ENCODE measurements around the gene SEC23B. TPM values are rescaled to one million over a fixed set of nuclear protein-coding genes. Genes with fewer than 3 reads are reported as not detected.
"Not testable (repeated sequence)": the region's sequence is repeated elsewhere in the genome, so short reads cannot be mapped to it uniquely, and the experiment has no call there.

SEC23B gene
- total RNA-seq, 6 donors from 2014 or later: 21.3 to 74.3 (median 64.2) TPM

DNA sequence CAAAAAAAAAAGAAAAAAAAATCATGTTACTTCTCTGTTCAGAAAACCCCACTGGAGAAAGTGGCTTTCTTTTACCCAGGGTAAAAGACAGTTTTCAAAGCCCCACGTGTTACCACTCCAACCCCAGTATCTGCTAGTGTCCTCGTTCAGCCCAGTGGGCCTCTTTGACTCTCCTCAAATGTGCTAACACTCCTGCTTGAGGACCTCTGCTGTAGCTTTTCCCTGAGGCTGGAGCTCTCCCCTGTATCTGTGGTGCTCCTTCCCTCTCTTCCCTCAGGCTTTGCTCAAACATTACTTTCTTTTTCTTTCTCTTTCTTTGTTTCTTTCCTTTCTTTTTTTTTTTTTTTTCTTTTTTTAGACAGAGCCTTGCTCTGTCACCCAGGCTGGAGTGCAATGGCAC is 15.3 kb downstream of the SEC23B start:
- WGBS, 2 donors: 70 to 84% methylated on average over 2 of the region's 2 CpGs
- DNase-seq (no peak), ATAC-seq (ENCODE audit: low FRiP score in 2 of 2) (no peak)
- Histone ChIP-seq H3K27ac (no peak overlapping the region), H3K36me3 (peaks cover 23 to 58% (median 45%) of the 10 kb centered on the region in 4 donors), H3K9me3 (no peaks in the 10 kb centered on the region), H3K27me3 (no peaks in the 10 kb centered on the region), H3K4me1 (no peaks in the 10 kb centered on the region), H3K4me3 (no peak overlapping the region)
- TF ChIP-seq, protein P1, sequence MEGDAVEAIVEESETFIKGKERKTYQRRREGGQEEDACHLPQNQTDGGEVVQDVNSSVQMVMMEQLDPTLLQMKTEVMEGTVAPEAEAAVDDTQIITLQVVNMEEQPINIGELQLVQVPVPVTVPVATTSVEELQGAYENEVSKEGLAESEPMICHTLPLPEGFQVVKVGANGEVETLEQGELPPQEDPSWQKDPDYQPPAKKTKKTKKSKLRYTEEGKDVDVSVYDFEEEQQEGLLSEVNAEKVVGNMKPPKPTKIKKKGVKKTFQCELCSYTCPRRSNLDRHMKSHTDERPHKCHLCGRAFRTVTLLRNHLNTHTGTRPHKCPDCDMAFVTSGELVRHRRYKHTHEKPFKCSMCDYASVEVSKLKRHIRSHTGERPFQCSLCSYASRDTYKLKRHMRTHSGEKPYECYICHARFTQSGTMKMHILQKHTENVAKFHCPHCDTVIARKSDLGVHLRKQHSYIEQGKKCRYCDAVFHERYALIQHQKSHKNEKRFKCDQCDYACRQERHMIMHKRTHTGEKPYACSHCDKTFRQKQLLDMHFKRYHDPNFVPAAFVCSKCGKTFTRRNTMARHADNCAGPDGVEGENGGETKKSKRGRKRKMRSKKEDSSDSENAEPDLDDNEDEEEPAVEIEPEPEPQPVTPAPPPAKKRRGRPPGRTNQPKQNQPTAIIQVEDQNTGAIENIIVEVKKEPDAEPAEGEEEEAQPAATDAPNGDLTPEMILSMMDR (IDR thresholded peaks at IDR 0.05): no peak
- TF ChIP-seq POLR2AphosphoS5 (IDR thresholded peaks at IDR 0.05) (no peak), POLR2A (IDR thresholded peaks at IDR 0.05) (no peak), EP300 (IDR thresholded peaks at IDR 0.05) (no peak)

DNA sequence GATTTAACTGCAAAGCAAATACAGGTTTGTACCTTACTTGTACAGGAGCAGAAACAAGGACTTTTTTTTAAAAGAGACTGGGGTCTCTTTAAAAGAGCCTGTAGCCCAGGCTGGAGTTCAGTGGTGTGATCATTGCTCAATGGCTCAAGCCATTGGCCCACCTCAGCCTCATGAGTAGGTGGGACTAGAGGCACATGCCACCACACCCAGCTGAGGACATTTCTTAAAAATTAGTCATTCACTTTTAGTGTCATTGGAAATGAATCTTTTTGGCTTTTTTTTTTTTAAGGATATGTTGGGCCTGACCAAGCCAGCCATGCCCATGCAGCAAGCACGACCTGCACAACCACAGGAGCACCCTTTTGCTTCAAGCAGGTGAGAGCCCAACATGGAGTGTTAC is 16.9 kb downstream of the SEC23B start:
- no peaks in the 10 kb centered on the region for H3K27me3 ChIP-seq
- no peak overlapping the region for H3K27ac ChIP-seq
- no peaks in the 10 kb centered on the region for H3K9me3 ChIP-seq
- H3K4me1 ChIP-seq: no peaks in the 10 kb centered on the region
- no peak overlapping the region for H3K4me3 ChIP-seq
- DNase-seq: no peak
- no peak for TF ChIP-seq POLR2AphosphoS5 (IDR thresholded peaks at IDR 0.05)
- TF ChIP-seq, protein P1 (IDR thresholded peaks at IDR 0.05): no peak
- no peak for TF ChIP-seq POLR2A (IDR thresholded peaks at IDR 0.05)
- no peak for TF ChIP-seq EP300 (IDR thresholded peaks at IDR 0.05)
- peaks cover 26 to 71% (median 60%) of the 10 kb centered on the region in 4 donors for H3K36me3 ChIP-seq
- peak in 1 of 2 donors; percentile 43 for ATAC-seq (ENCODE audit: low FRiP score in 2 of 2)
- WGBS, 2 donors: 100% methylated on average over 1 of the region's 1 CpG

DNA sequence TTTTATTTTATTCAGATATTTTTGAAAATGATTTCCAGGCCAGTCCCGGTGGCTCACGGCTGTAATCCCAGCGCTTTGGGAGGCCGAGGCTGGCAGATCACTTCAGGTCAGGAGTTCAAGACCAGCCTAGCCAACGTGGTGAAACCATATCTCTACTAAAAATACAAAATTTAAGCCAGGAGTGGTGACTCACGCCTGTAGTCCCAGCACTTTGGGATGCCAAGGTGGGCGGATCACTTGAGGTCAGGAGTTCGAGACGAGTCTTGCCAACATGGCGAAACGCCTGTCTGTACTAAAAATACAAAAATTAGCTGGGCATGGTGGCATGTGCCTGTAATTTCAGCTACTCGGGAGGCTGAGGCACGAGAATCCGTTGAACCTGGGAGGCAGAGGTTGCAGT is 19.0 kb downstream of the SEC23B start:
- not testable (repeated sequence) for H3K27ac ChIP-seq; DNase-seq; H3K4me1 ChIP-seq; H3K9me3 ChIP-seq; H3K27me3 ChIP-seq; ATAC-seq (ENCODE audit: low FRiP score in 2 of 2); H3K4me3 ChIP-seq
- H3K36me3 ChIP-seq: peaks cover 38 to 82% (median 76%) of the 10 kb centered on the region in 4 donors
- WGBS, 2 donors: 81 to 84% methylated on average over 14 of the region's 14 CpGs

DNA sequence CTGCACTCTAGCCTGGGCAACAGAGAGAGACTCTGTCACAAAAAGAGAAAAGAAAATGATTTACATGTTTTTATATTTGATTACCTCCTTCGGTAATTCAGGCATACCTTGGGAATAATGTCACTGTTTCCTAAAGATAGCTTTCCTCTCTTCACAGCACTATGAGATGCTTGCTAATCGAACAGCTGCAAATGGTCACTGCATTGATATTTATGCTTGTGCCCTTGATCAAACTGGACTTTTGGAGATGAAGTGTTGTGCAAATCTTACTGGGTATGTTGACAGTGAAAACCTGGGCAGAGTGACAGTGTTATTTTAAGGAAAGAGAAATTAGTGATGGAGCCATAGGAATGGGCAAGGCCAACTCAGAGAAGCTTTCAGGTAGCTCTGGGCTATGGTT is 19.6 kb downstream of the SEC23B start:
- ATAC-seq (ENCODE audit: low FRiP score in 2 of 2) (no peak), DNase-seq (no peak)
- 96 to 97% methylated on average over 2 of the region's 2 CpGs for WGBS, 2 donors
- Histone ChIP-seq H3K4me1 (no peaks in the 10 kb centered on the region), H3K9me3 (no peaks in the 10 kb centered on the region), H3K36me3 (peaks cover 38 to 88% (median 81%) of the 10 kb centered on the region in 4 donors), H3K4me3 (no peak overlapping the region), H3K27ac (no peak overlapping the region), H3K27me3 (no peaks in the 10 kb centered on the region)
- TF ChIP-seq EP300 (IDR thresholded peaks at IDR 0.05) (no peak), POLR2A (IDR thresholded peaks at IDR 0.05) (no peak), POLR2AphosphoS5 (IDR thresholded peaks at IDR 0.05) (no peak)
- TF ChIP-seq, protein P1 (IDR thresholded peaks at IDR 0.05): no peak

DNA sequence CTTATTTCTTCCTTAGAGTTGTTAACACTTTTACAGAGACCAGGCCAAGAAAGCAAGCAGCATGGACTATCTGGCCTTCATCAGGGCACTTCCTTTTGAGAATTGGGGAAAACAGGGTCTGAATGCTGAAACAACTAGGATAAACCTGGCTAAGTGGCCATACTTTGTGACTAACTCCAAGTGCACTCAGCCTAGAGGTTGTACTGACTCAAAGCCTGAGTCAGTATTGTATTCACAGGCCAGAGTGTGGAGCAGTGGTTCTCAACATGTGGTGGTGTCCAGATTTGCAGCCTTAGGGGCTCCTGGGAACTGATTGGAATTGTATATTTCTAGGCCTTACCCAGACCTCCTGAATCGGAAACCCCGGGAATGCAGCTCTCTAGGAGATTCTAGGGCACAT is 20.1 kb downstream of the SEC23B start:
- no peak for TF ChIP-seq EP300 (IDR thresholded peaks at IDR 0.05)
- TF ChIP-seq POLR2AphosphoS5 (IDR thresholded peaks at IDR 0.05): no peak
- TF ChIP-seq, protein P1 (IDR thresholded peaks at IDR 0.05): no peak
- TF ChIP-seq POLR2A (IDR thresholded peaks at IDR 0.05): no peak
- peaks cover 40 to 93% (median 86%) of the 10 kb centered on the region in 4 donors for H3K36me3 ChIP-seq
- H3K9me3 ChIP-seq: no peaks in the 10 kb centered on the region
- no peak for DNase-seq
- ATAC-seq (ENCODE audit: low FRiP score in 2 of 2): no peak
- H3K27ac ChIP-seq: no peak overlapping the region
- H3K4me1 ChIP-seq: no peaks in the 10 kb centered on the region
- no peaks in the 10 kb centered on the region for H3K27me3 ChIP-seq
- WGBS, 2 donors: 92 to 95% methylated on average over 2 of the region's 2 CpGs
- no peak overlapping the region for H3K4me3 ChIP-seq

Measured in upper lobe of left lung (tissue), 6 donors.